ENCODE measurements around the gene CTU2.

Gene CTU2

GRCh38 chr16:88722784-88723506 lies 16.6 kb downstream of the CTU2 start:
- no peak for TF ChIP-seq CTCF (IDR thresholded peaks at IDR 0.05; ENCODE audit: extremely low read depth, missing control alignments)
- DNase-seq (ENCODE audit: low spot score) = no peak

- no peak for TF ChIP-seq CTCF (IDR thresholded peaks at IDR 0.05; ENCODE audit: extremely low read depth, missing control alignments)
- no peak for DNase-seq (ENCODE audit: low spot score)
Observed at GRCh38 chr16:88723507-88723887, 17.2 kb downstream of the CTU2 start.

GRCh38 chr16:88723911-88724310 lies 17.6 kb downstream of the CTU2 start:
- TF ChIP-seq CTCF (IDR thresholded peaks at IDR 0.05; ENCODE audit: extremely low read depth, missing control alignments) = no peak
- DNase-seq (ENCODE audit: low spot score) = no peak

- no peak for DNase-seq (ENCODE audit: low spot score)
- TF ChIP-seq CTCF (IDR thresholded peaks at IDR 0.05; ENCODE audit: extremely low read depth, missing control alignments) = no peak
Observed at GRCh38 chr16:88724855-88725555, 18.7 kb downstream of the CTU2 start.

GRCh38 chr16:88725609-88726407 lies 19.5 kb downstream of the CTU2 start:
- no peak for TF ChIP-seq CTCF (IDR thresholded peaks at IDR 0.05; ENCODE audit: extremely low read depth, missing control alignments)
- DNase-seq (ENCODE audit: low spot score) = no peak

- no peak for TF ChIP-seq CTCF (IDR thresholded peaks at IDR 0.05; ENCODE audit: extremely low read depth, missing control alignments)
- no peak for DNase-seq (ENCODE audit: low spot score)
Observed at GRCh38 chr16:88726408-88726749, 20.1 kb downstream of the CTU2 start.

- DNase-seq (ENCODE audit: low spot score) = no peak
- no peak for TF ChIP-seq CTCF (IDR thresholded peaks at IDR 0.05; ENCODE audit: extremely low read depth, missing control alignments)
Observed at GRCh38 chr16:88726981-88727380, 20.7 kb downstream of the CTU2 start.

Measured in GM20000 (cell line).